WTC11 (cell line): ENCODE results near the gene TSPAN9.

Experiments
- CREB1 ChIP-seq: sonication (generic); formaldehyde crosslinking; IDR thresholded peaks from 2 replicates; pipeline ENCODE4 v1.8.0; 2023; ENCODE audit warnings: mild to moderate bottlenecking, missing genetic modification reagents
- FOXJ3 ChIP-seq: sonication (generic); formaldehyde crosslinking; IDR thresholded peaks from 2 replicates; pipeline ENCODE4 v1.9.0; 2021; ENCODE audit warnings: missing genetic modification reagents, mild to moderate bottlenecking, borderline replicate concordance
- JAZF1 ChIP-seq: fragments of 250-450 bp; sonication (Bioruptor Pico); IDR thresholded peaks from 2 replicates; pipeline ENCODE4 v1.9.0; 2021; ENCODE audit warnings: moderate library complexity, mild to moderate bottlenecking, inconsistent platforms
- JUN ChIP-seq: sonication (generic); formaldehyde crosslinking; IDR thresholded peaks from 2 replicates; pipeline ENCODE4 v1.8.0; 2023; ENCODE audit warnings: mild to moderate bottlenecking, missing genetic modification reagents
- ZNF423 ChIP-seq: fragments of 250-450 bp; sonication (Bioruptor Pico); IDR thresholded peaks from 2 replicates; pipeline ENCODE4 v2.1.2; 2022; ENCODE audit warnings: mild to moderate bottlenecking, moderate library complexity
- TF ChIP-seq, protein P1 (sequence below): fragments of 200-600 bp; IDR thresholded peaks from 2 replicates; pipeline ENCODE4 v1.8.0; 2022; ENCODE audit warnings: antibody characterized with exemption
- TF ChIP-seq, protein P2 (sequence below): sonication (generic); formaldehyde crosslinking; IDR thresholded peaks from 2 replicates; pipeline ENCODE4 v1.8.1; 2022; ENCODE audit warnings: mild to moderate bottlenecking, moderate library complexity, missing genetic modification reagents
- TF ChIP-seq, protein P3 (sequence below): sonication (generic); formaldehyde crosslinking; IDR thresholded peaks from 2 replicates; pipeline ENCODE4 v1.8.0; 2022; ENCODE audit warnings: missing genetic modification reagents

DNA sequence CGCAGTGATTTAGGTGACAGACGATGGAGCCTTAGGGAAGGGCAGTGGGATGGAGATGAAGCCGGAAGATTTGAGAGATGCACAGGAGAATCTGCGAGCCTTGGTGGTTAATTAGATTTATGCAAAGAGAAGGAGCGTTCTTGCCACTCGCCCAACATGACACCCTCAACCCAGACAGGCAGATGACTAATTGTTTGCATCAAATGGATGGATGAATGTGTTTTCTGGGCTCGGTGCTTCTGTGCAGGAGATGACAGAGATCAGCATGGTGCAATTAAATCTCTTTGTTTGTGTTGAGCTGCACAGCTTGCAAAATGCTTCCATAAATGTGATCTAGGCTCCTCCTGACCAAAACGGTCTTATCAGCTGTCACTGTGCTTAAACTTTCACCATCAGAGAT lies 211.5 kb downstream of the TSPAN9 start:
- TF ChIP-seq, protein P1, sequence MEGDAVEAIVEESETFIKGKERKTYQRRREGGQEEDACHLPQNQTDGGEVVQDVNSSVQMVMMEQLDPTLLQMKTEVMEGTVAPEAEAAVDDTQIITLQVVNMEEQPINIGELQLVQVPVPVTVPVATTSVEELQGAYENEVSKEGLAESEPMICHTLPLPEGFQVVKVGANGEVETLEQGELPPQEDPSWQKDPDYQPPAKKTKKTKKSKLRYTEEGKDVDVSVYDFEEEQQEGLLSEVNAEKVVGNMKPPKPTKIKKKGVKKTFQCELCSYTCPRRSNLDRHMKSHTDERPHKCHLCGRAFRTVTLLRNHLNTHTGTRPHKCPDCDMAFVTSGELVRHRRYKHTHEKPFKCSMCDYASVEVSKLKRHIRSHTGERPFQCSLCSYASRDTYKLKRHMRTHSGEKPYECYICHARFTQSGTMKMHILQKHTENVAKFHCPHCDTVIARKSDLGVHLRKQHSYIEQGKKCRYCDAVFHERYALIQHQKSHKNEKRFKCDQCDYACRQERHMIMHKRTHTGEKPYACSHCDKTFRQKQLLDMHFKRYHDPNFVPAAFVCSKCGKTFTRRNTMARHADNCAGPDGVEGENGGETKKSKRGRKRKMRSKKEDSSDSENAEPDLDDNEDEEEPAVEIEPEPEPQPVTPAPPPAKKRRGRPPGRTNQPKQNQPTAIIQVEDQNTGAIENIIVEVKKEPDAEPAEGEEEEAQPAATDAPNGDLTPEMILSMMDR, result no peak
- TF ChIP-seq, protein P2, sequence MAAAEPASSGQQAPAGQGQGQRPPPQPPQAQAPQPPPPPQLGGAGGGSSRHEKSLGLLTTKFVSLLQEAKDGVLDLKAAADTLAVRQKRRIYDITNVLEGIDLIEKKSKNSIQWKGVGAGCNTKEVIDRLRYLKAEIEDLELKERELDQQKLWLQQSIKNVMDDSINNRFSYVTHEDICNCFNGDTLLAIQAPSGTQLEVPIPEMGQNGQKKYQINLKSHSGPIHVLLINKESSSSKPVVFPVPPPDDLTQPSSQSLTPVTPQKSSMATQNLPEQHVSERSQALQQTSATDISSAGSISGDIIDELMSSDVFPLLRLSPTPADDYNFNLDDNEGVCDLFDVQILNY (CRISPR knock-in tag), result no peak
- TF ChIP-seq JUN (no peak), FOXJ3 (CRISPR knock-in tag) (no peak), JAZF1 (CRISPR knock-in tag) (no peak), CREB1 (CRISPR knock-in tag) (no peak), ZNF423 (CRISPR knock-in tag) (no peak)
- TF ChIP-seq, protein P3, sequence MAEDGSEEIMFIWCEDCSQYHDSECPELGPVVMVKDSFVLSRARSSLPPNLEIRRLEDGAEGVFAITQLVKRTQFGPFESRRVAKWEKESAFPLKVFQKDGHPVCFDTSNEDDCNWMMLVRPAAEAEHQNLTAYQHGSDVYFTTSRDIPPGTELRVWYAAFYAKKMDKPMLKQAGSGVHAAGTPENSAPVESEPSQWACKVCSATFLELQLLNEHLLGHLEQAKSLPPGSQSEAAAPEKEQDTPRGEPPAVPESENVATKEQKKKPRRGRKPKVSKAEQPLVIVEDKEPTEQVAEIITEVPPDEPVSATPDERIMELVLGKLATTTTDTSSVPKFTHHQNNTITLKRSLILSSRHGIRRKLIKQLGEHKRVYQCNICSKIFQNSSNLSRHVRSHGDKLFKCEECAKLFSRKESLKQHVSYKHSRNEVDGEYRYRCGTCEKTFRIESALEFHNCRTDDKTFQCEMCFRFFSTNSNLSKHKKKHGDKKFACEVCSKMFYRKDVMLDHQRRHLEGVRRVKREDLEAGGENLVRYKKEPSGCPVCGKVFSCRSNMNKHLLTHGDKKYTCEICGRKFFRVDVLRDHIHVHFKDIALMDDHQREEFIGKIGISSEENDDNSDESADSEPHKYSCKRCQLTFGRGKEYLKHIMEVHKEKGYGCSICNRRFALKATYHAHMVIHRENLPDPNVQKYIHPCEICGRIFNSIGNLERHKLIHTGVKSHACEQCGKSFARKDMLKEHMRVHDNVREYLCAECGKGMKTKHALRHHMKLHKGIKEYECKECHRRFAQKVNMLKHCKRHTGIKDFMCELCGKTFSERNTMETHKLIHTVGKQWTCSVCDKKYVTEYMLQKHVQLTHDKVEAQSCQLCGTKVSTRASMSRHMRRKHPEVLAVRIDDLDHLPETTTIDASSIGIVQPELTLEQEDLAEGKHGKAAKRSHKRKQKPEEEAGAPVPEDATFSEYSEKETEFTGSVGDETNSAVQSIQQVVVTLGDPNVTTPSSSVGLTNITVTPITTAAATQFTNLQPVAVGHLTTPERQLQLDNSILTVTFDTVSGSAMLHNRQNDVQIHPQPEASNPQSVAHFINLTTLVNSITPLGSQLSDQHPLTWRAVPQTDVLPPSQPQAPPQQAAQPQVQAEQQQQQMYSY (CRISPR knock-in tag), result no peak
